Measurements from ENCODE around the gene ZNF480.

GRCh38 chr19:52286256-52286655 is 10.7 kb upstream of the ZNF480 start:
- TF ChIP-seq POLR2A (IDR thresholded peaks at IDR 0.05) (no peak), CTCF (IDR thresholded peaks at IDR 0.05) (no peak)

Data from body of pancreas (tissue), 4 donors.